ENCODE data around the gene TPI1.

TPI1 gene

DNA sequence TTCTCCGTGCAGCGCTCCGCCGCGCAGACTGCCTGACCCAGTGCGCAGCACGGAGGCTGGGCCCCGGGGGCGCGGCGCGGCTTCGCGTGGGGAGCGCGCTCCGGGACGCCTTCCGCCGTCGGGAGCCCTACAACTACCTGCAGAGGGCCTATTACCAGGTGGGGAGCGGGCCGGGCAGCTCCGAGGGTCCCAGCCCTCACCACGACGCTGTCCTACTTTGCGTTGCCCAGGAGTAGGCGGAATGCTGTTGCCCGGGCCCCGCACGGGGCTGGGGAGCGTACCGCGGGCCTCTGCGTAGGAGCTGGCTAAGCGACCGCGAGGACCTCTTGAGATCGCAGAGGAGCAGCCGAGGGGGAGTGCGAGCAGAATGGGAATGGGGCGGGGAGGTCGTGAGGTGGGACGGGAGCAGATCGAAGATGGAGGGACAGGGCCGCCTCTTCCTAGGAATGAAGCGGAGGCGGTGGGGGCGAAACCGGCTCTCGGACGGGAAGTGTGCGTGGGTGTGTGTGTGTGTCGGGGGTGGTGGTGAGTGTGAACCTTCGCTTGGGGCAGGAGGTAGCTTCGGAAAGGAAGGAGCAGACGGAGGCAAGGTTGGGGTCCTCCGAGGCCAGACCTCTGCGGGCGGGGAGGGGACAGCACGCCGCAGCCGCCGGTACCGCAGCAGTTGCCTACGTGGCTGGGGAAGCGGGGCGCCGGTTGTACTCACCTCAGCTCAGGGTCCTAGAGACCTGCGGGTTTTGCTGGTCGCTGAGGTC lies 38.4 kb upstream of the TPI1 start:
- no peak for DNase-seq

DNA sequence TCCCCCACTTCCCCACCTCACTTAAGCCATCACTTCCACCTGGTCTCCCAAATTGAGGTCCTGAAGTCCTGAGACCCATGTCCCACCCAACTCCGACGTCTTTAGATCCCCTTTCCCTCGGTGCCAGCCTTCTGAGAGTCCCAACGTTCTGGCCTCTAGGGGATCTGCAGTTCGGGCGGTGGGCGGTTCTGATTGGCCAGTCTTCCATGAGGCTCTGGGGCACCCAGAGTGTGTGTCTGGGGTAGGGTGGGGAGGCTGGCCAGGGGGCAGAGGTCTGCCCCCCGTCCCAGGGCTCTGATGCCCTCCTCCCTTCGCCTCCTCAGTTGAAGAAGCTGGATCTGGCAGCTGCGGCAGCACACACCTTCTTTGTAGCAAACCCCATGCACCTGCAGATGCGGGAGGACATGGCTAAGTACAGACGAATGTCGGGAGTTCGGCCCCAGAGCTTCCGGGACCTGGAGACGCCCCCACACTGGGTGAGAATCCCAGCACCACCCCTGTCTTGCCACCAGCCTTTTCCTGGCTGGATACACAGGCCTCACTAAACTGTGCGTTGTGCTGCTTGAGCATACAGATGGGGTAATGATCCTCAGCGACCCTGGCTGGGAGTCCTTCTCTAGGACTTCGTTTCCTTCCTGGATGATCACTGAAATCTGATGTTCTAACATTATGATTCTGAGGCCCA lies 37.7 kb upstream of the TPI1 start:
- no peak for DNase-seq

DNA sequence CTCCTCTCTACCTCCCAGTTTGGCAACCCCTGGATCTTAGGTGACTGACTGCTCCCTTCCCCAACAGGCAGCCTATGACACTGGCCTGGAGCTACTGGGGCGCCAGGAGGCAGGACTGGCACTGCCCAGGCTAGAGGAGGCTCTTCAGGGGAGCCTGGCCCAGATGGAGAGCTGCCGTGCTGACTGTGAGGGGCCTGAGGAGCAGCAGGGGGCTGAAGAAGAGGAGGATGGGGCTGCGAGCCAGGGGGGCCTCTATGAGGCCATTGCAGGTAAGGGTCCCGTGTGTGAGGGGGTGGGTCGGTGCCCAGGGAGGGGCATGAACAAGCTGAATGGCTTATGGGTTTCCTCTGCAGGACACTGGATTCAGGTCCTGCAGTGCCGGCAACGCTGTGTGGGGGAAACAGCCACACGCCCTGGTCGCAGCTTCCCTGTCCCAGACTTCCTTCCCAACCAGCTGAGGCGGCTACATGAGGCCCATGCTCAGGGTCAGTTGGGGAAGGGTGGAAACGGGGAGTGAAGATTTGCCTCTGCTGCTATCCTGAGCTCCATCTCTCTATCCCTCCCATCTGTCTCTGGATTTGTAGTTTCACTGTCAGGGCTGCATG lies 36.9 kb upstream of the TPI1 start:
- no peak for DNase-seq

DNA sequence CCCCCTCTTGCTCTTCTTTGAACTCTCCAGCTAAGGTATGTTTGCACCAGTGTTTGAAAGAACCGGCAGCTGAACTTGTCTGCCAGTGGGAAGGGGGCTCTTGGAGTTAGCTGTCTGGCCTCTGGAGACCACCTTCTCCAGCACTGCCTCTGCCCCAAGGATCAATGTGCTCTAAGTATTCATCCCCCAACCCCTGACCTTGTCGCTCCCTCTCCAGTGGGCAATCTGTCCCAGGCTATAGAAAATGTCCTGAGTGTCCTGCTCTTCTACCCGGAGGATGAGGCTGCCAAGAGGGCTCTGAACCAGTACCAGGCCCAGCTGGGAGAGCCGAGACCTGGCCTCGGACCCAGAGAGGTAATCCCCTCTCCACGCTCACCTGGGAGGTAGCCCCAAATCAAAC lies 36.3 kb upstream of the TPI1 start:
- no peak for DNase-seq

DNA sequence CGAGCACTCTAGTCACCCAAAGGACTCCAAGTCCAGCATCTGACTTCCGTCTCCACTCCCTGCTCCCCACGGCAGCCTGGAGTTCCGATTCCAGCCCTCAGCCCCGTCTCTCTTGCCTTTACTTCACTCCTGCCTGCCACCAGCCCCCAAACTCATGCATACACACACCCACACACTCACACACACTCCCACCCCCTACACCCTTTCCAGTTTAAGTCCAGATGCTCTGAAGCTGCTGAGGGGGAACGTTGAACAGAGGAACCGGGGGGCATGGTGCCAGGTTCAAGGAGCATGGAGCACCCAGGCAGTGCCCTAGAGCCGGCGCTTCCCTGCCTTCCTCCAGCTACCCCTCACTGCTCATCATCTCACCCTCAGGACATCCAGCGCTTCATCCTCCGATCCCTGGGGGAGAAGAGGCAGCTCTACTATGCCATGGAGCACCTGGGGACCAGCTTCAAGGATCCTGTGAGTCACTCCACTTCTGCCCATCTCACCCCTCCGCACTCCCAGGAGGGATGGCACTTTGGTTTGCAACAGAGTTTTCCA lies 35.8 kb upstream of the TPI1 start:
- DNase-seq: no peak

DNA sequence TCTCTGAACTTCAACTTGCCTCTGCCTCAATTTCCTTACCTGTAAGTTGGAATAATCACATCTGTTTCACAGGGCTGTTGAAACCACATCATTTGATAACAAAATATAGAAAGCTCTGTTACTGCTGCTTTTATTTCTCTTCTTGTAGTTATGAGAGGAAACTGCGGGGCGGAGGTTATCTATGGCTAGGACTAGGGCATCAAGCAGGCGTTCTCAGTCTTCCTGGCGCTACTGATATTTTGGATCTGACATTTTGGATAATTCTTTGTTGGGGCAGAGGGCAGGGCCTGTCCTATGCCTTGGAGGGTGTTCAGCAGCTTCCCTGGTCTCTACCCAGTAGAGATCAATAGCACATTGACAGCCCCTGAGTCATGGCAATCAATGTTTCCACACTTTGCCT lies 35.2 kb upstream of the TPI1 start:
- no peak for DNase-seq

DNA sequence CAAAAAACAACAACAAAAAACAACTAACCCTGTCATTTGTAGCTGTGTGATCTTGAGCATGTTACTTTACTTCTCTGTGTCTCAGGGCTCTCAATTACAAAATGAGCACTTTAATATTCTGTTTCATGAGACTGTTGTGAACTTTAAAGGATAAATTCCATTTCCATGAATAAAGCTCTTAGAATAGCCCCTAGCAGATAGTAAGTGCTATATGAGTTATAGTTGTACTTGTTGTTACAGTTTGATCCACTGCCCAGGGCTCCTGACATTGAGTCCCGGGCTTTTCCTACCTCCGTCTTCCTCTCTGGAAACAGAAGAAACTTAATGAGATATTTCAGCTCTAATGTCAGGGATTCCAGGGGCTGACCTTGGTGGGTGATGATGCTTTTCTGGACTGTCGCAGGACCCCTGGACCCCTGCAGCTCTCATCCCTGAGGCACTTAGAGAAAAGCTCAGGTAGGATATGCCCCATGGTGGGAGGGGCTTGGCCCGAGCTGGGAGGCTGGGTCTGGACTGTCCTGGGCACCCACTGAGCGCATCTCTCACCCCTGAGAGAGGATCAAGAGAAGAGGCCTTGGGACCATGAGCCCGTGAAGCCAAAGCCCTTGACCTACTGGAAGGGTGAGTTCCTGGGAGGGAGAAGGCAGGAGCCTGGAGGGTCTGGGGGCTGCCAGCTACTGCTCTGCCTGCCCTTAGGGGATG lies 34.0 kb upstream of the TPI1 start:
- DNase-seq: no peak

DNA sequence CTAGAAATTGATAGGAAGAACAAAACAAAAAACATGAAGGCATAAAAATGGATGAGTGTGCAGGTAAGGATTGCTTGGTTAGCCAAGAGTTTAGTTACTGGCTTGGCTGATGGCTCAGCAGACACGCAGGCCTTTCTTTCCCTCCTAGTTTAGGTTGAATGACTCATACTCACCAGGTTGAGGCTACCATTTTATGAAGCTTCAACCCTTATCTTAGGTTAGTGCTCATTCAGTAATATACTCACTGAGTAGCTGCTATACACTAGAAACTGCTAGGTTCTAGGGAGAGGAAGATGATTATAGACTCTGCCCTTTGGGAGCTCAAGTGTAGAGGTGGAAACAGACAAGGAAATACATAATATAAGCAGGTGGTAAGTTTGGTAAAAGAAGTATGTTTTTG lies 33.1 kb upstream of the TPI1 start:
- DNase-seq: no peak

DNA sequence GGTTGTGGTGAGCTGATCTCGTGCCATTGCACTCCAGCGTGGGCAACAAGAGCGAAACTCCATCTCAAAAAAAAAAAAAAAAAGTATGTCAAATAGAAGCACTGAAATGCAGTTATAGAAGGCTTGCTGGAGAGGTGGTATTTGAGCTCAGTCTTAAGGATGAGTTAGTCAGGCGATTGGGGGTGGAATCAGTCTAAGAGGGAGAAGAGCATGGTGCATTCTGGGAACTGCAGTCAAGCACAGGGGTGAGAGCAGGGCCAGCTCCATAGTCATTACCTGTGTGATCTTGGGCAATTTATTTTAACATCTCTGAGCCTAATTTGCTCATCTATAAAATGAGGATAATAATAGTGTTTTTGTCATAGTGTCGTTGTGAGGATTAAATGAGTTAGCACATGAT lies 32.5 kb upstream of the TPI1 start:
- no peak for DNase-seq

DNA sequence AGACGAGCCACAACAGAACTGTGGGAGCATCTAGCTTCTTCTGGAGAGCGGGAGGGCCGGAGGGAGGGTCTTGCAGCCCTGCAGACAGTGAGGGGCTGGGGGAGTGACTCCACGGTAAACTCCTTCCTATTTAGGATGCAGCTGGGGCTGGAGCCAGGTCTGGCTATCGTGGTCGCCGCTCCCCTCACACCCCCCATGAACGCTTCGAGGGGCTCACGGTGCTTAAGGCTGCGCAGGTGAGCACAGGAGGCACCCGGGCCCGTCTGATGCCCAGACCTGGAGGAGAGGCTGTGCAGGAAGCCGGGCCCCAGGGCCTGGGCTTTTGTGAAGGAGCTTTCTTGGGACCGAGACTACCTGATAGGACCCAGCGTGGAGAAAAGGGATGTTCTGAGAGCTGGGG lies 30.5 kb upstream of the TPI1 start:
- DNase-seq: no peak

DNA sequence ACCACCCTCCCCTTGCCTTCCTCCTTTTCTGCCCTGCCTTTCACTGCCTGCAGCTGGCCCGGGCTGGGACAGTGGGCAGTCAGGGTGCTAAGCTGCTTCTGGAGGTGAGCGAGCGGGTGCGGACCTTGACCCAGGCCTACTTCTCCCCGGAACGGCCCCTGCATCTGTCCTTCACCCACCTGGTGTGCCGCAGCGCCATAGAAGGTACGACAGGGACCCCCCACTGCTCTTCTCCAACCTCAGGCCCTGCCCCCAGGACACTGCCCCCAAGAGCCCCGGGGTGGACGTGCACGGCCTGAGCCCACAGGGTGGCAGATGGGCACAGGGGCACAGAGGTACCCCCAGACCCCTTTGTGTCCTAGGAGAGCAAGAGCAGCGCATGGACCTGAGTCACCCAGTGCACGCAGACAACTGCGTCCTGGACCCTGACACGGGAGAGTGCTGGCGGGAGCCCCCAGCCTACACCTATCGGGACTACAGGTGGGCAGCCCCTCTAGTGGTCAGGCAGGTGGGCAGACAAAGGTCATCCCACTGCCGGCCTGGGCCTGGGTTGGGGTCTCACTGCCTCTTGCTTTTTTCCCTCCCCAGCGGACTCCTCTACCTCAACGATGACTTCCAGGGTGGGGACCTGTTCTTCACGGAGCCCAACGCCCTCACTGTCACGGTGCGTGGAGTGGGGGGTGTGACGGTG lies 29.8 kb upstream of the TPI1 start:
- DNase-seq: no peak

DNA sequence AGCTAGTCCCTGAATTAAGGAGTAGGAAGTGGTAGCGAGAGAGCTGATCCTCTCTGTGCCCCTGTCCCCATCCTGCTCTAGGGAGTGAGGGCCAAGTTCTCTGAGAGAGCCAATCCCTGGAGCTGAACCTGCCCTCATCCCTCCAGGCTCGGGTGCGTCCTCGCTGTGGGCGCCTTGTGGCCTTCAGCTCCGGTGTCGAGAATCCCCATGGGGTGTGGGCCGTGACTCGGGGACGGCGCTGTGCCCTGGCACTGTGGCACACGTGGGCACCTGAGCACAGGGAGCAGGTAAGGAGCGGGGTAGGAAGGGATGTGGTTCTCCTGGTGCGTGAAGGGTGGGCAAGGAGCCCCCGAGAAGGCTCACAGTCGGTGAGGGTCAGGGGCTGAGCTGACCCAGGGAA lies 28.5 kb upstream of the TPI1 start:
- DNase-seq: no peak

DNA sequence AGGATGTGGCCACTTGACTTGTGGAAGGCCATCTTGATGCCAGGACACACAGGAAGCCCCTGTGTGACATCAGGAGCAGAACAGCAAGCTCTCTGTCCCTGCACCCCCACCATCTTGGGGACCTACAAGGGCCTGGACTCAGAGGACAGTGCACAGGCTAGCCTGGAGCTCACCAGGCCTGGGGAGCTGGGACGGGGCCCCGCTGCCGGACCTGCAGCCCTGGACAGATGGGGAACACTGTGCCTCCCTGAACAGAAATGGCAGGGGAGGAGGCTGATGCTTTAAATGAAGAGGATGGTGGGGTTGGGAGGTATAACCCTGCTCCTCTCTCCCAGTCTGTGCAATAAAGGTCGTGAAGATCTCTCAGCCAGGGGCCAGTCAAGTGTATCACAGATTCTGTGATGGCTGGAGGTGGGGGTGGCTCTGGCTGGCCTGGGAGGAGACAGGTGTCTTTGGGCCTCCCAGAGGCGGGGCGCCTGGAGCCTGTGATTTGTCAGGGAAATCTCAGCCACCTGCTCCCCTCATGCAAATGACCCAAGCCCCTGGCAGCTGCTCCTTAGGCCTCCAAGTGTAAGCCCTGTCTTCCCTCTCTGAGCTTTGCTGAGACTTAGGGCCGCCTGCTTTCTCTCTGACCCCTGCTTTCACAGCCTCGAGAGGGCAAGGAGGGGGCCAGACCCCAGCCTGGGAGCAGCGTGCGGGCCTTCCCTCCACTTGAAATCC lies 27.7 kb upstream of the TPI1 start:
- no peak for DNase-seq

DNA sequence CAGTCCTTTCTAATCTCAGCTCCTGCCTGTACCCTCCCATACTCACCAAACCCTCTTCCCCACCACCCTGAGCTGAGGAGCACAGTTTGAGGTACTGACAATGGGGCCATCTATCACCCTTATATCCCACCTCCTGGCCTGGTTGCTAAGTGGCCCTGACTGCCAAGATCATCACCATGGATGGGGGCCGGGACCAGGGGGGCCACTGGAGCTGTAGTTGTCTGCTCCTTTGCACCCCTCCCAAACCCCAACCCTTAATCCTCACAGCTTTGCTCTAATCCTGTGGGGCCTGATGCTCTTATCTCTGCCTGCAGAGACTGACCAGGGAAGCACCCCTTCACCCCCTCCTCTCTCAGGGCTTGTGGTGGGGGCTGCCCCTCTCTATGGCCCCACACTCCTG lies 27.0 kb upstream of the TPI1 start:
- DNase-seq: no peak

DNA sequence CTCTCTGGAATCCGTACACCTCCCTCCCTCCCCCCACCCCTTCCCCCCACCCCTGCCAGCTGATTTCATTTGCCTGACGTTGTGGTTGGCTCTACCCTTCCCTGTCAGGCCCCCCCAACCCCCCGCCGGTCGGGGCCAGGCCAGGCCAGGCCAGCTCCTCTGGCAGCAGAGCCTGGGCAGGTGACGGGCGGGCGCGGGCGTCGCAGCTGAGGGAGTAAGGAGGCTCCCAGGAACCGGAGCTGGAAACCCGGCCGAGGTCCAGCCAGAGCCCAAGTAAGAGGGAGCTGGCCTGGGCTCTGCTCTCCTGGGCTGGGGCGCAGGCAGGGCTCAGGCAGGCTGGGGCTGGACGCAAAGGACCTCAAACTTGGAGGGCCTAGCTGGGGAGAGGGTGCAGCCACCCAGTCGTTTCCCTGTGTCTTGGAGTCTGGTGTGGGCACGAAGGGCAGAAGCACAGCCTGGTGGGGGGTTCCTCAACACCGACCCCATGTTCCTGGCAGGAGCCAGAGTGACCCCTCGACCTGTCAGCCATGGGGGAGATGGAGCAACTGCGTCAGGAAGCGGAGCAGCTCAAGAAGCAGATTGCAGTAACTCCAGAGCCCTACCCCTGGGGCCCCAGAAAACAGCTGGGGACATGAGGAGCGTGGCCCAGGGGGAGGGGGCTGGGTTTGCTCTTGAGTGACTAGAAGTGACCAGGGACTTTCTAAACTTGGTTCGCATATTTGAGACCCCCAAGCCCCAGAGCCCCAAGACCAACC lies 26.4 kb upstream of the TPI1 start, which contains the start of gene GNB3:
GNB3 (plus strand) TSS at position 165 of the 755 bp plus-strand sequence; CDS start at position 528, 363 bp downstream.
- DNase-seq: no peak

DNA sequence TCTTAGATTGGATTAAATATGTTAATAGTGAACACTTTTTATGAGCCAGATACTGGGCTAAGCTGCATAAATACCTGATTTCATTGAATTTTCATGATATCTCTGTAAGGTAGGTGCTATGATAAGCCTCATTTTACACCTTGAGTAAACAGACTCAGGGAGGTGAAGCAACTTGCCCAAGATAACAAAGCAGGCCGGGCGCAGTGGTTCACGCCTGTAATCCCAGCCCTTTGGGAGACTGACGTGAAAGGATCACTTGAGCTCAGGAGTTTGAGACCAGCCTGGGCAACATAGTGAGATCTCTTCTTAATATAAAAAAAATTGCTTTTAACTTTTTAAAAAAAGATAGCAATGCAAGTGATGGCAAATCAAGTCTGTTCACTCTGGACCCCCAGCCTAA lies 25.3 kb upstream of the TPI1 start:
- no peak for DNase-seq

DNA sequence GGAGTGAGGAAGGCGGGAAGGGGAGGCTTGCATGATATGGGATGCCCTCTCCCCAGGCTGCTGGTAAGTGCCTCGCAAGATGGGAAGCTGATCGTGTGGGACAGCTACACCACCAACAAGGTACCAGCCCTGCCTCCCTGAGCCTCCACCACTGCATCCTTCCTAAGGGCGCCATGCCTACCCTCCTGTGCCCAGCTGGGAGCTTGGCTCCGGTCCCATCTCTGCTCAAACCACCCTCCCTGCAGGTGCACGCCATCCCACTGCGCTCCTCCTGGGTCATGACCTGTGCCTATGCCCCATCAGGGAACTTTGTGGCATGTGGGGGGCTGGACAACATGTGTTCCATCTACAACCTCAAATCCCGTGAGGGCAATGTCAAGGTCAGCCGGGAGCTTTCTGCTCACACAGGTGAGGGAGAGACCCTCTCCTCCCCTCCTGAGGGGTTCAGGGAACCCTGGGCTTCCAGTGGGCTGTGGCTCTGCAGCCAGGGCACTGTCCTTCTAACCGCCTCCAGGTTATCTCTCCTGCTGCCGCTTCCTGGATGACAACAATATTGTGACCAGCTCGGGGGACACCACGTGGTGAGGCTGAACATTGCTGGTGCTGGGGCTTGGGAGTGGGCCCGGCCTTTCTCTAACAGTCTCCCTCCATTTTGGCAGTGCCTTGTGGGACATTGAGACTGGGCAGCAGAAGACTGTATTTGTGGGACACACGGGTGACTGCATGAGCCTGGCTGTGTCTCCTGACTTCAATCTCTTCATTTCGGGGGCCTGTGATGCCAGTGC lies 24.0 kb upstream of the TPI1 start:
- DNase-seq: no peak

DNA sequence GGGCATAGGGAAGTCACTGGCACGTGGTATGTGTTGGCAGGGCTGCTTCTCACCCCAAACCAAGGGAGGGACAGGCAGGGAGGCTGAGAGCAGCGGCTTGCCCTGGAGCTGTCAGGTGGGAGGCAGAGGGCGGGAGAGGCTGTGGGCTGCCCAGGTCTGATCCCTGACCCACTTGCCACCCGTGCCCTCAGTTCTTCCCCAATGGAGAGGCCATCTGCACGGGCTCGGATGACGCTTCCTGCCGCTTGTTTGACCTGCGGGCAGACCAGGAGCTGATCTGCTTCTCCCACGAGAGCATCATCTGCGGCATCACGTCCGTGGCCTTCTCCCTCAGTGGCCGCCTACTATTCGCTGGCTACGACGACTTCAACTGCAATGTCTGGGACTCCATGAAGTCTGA lies 21.9 kb upstream of the TPI1 start:
- DNase-seq: no peak

DNA sequence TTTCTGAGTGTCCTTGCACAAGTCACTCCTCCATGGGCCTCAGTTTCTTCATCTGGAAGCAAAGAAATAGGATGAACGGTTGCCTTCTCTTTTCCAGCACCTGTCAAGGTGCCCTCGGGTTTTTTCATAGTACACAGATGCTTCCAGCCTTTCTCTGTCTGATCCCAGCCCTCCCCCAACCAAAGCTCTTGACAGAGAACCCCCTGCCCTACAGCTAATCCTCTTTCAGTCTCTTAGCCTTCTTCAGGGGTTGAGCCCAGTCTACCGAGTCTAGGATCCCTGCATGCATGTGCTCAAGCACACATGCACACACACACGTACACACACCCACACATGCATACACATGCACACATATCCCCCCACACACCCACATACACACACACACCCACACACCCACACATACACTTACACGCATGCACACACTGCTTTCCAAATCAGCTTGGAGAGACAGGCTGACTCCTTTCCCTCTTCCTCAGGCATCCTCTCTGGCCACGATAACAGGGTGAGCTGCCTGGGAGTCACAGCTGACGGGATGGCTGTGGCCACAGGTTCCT lies 20.9 kb upstream of the TPI1 start:
- DNase-seq: no peak

DNA sequence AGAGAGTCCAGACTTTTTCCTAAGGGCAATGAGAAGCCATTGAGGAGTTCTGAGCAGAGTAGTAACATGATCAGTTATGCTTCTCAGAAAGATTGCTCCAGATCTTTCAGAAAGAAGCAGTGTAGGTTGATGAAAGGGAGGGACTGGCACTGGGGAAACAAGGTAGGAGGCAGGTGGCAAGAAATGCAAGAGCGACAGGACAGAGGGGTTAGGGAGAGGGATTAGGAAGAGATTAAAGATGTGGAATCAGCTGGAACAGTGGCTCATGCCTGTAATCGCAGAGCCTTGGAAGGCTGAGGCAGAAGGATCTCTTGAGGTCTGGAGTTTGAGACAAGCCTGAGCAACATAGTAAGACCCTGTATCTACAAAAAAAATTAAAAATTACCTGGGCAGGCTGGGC lies 19.7 kb upstream of the TPI1 start:
- DNase-seq: no peak
